Measurements from ENCODE around the gene TIMMDC1. TPM values are rescaled to one million over a fixed set of nuclear protein-coding genes. Genes with fewer than 3 reads are reported as not detected.

The TIMMDC1 gene
- total and polyA plus RNA-seq, 2 of the 13 experiments (the other 11 are each of a cell fraction or from before 2014, with no cell fraction given): 50.0 to 77.8 TPM

DNA sequence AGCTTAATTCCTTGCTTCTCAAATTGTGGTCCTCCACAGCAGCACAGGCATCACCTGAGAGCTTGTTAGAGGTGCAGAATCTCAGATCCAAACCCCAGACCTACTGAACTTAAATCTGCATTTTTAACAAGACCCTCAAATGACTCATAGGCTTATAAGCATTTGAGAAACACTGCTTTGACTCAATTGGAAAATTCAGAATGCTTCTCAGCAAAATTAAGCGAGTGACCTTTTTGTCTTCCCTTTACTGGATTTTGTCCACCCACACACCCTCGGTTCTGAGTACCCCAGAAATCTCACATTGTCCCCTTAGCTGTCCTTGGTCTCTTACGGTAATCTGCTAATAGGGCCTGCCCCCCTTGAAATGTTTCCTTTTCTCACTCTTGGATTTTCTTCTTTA lies 43.2 kb downstream of the TIMMDC1 start (continued):
- TF ChIP-seq DMTF1 (CRISPR knock-in tag; IDR thresholded peaks at IDR 0.05): no peak

DNA sequence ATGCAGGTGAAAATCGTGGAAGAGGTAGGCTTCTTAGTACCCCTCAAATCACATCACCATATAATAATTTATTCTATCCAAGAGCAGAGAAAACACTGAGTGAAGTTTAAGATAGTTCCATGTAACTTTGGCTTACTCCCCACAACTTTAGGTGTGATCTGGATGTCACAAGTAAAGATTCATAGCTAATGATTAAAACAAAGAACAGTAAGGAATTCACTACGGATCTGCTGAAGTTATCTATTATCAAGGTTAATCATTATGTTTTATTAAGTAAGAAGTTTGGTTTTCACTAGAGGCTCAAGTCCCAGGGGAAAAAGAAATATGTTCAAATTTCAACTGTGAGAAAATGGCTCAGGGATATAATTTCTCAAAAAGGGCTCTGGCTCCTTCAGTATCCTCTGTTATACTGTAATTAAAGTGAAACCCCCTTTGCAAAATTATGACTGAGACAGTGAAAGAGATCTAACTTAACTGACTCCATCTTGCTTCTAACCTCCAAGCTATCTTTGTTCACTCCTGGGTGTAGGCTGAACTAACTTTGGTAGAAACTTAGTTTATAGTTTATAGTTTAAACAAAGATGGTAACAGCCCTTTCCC lies 43.9 kb downstream of the TIMMDC1 start:
- ChIA-PET POLR2A (no interaction called here), CTCF (ENCODE audit: low intra/inter-chr PET ratio, low total read pairs) (no interaction called here)
- Histone ChIP-seq H3K4me1 (ENCODE audit: insufficient read depth, low read length) (no peaks in the 10 kb centered on the region), H3K4me2 (ENCODE audit: low read depth, low read length) (no peak overlapping the region), H4K20me1 (ENCODE audit: insufficient read depth, low read length) (no peaks in the 10 kb centered on the region), H2AFZ (ENCODE audit: low read length) (no peak overlapping the region), H3K4me3 (replicated peaks in 1 of 3; ENCODE audit: insufficient read depth in 1 of 3, low read depth in 2 of 3, low read length in 3 of 3) (no peak overlapping the region), H3K36me3 (replicated peaks in 1 of 2; ENCODE audit: control insufficient read depth in 1 of 2, insufficient read depth in 2 of 2, low read length in 2 of 2) (no peaks in the 10 kb centered on the region), H3K9ac (ENCODE audit: insufficient read depth, low read depth, low read length) (no peak overlapping the region), H3K79me2 (ENCODE audit: insufficient read depth, low read length) (no peaks in the 10 kb centered on the region), H3K27ac (ENCODE audit: extremely low read length, insufficient read depth, low read length) (no peak overlapping the region), H3K9me3 (ENCODE audit: low read length) (no peaks in the 10 kb centered on the region), H3K27me3 (ENCODE audit: control insufficient read depth in 1 of 2, insufficient read depth in 2 of 2, low read length in 2 of 2) (no peaks in the 10 kb centered on the region)
- 0% methylated on average over 2 of the region's 2 CpGs for WGBS (ENCODE audit: low lambda C conversion rate)
- no TSS peak for BruUV-seq (replicated peaks)
- intact Hi-C loops (cut with micrococcal nuclease; ENCODE audit: unreplicated experiment): no loop called here
- no peak for ATAC-seq
- DNase-seq (ENCODE audit: low spot score): no peak
- in situ Hi-C loops (cut with HindIII; ENCODE audit: extremely low pct_ligation_motif_present, low pct_unique_long_range_greater_than_20kb): no loop called here
- no peak for FAIRE-seq
- TF ChIP-seq ZNF720 (CRISPR knock-in tag; IDR thresholded peaks at IDR 0.05): no peak
- TF ChIP-seq, protein P1, sequence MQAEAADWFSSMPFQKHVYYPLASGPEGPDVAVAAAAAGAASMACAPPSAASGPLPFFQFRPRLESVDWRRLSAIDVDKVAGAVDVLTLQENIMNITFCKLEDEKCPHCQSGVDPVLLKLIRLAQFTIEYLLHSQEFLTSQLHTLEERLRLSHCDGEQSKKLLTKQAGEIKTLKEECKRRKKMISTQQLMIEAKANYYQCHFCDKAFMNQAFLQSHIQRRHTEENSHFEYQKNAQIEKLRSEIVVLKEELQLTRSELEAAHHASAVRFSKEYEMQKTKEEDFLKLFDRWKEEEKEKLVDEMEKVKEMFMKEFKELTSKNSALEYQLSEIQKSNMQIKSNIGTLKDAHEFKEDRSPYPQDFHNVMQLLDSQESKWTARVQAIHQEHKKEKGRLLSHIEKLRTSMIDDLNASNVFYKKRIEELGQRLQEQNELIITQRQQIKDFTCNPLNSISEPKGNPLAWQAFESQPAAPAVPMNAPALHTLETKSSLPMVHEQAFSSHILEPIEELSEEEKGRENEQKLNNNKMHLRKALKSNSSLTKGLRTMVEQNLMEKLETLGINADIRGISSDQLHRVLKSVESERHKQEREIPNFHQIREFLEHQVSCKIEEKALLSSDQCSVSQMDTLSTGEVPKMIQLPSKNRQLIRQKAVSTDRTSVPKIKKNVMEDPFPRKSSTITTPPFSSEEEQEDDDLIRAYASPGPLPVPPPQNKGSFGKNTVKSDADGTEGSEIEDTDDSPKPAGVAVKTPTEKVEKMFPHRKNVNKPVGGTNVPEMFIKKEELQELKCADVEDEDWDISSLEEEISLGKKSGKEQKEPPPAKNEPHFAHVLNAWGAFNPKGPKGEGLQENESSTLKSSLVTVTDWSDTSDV (CRISPR knock-in tag; IDR thresholded peaks at IDR 0.05): no peak
- no peak for TF ChIP-seq ZBTB20 (CRISPR knock-in tag; IDR thresholded peaks at IDR 0.05; ENCODE audit: borderline replicate concordance, low read depth)
- no peak for TF ChIP-seq ZNF20 (CRISPR knock-in tag; IDR thresholded peaks at IDR 0.05)
- TF ChIP-seq MLXIP (CRISPR knock-in tag; IDR thresholded peaks at IDR 0.05; ENCODE audit: borderline replicate concordance): no peak
- TF ChIP-seq, protein P2, sequence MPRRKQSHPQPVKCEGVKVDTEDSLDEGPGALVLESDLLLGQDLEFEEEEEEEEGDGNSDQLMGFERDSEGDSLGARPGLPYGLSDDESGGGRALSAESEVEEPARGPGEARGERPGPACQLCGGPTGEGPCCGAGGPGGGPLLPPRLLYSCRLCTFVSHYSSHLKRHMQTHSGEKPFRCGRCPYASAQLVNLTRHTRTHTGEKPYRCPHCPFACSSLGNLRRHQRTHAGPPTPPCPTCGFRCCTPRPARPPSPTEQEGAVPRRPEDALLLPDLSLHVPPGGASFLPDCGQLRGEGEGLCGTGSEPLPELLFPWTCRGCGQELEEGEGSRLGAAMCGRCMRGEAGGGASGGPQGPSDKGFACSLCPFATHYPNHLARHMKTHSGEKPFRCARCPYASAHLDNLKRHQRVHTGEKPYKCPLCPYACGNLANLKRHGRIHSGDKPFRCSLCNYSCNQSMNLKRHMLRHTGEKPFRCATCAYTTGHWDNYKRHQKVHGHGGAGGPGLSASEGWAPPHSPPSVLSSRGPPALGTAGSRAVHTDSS (CRISPR knock-in tag; conservative IDR thresholded peaks at IDR 0.05): no peak
- TF ChIP-seq, protein P3, sequence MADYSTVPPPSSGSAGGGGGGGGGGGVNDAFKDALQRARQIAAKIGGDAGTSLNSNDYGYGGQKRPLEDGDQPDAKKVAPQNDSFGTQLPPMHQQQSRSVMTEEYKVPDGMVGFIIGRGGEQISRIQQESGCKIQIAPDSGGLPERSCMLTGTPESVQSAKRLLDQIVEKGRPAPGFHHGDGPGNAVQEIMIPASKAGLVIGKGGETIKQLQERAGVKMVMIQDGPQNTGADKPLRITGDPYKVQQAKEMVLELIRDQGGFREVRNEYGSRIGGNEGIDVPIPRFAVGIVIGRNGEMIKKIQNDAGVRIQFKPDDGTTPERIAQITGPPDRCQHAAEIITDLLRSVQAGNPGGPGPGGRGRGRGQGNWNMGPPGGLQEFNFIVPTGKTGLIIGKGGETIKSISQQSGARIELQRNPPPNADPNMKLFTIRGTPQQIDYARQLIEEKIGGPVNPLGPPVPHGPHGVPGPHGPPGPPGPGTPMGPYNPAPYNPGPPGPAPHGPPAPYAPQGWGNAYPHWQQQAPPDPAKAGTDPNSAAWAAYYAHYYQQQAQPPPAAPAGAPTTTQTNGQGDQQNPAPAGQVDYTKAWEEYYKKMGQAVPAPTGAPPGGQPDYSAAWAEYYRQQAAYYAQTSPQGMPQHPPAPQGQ (CRISPR knock-in tag; IDR thresholded peaks at IDR 0.05; ENCODE audit: borderline replicate concordance): no peak
- TF ChIP-seq ATM (IDR thresholded peaks at IDR 0.05; ENCODE audit: borderline replicate concordance): no peak
- no peak for TF ChIP-seq BCL6 (CRISPR knock-in tag; IDR thresholded peaks at IDR 0.05)

Measured in HepG2 (cell line).